Gastroesophageal sphincter (tissue), 3 donors: ENCODE measurements around the gene DENND6B.

Source experiments
- EP300 ChIP-seq: sonication (generic); formaldehyde crosslinking; IDR thresholded peaks from one replicate; pipeline ENCODE4 v1.6.1; 2017; ENCODE audit warnings: antibody characterized with exemption, mild to moderate bottlenecking
- POLR2A ChIP-seq, 2 donors: fragments of 450-650 bp; IDR thresholded peaks; one replicate each; pipeline ENCODE4 v1.6.1; 2017; ENCODE audit warnings: antibody characterized with exemption in 2 of 2, mild to moderate bottlenecking in 2 of 2, moderate library complexity in 1 of 2
- POLR2AphosphoS5 ChIP-seq: sonication (generic); formaldehyde crosslinking; IDR thresholded peaks from one replicate; pipeline ENCODE4 v1.6.1; 2017; ENCODE audit warnings: antibody characterized with exemption
- TF ChIP-seq, protein P1 (sequence below), 4 experiments: fragments of 200-600 bp in 2 of 4; fragments of 450-650 bp in 2 of 4; sonication (generic) in 1 of 4; IDR thresholded peaks; one replicate each; pipeline ENCODE4 v1.5.1; 2017 to 2019; ENCODE audit warnings: antibody characterized with exemption in 4 of 4, mild to moderate bottlenecking in 2 of 4, moderate library complexity in 2 of 4

DNA sequence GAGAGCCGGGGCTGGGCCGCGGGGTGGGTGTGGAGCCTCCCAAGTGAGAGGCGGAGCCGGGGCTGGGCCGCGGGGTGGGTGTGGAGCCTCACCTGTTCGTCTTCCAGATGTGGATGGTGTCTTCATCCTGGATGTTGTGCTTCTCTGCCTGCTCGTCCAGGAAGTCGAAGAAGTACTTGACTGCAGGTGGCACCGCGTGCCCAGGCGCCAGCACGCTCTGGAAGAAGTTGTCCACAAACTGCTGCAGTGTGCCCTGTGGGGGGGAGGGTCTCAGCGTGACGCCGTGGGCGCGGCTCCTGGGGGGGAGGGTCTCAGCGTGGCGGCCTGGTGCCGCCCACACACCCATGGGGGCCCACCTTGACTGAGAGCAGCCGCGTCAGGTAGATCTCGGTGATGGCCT is 49.1 kb downstream of the DENND6B start:
- TF ChIP-seq, protein P1, sequence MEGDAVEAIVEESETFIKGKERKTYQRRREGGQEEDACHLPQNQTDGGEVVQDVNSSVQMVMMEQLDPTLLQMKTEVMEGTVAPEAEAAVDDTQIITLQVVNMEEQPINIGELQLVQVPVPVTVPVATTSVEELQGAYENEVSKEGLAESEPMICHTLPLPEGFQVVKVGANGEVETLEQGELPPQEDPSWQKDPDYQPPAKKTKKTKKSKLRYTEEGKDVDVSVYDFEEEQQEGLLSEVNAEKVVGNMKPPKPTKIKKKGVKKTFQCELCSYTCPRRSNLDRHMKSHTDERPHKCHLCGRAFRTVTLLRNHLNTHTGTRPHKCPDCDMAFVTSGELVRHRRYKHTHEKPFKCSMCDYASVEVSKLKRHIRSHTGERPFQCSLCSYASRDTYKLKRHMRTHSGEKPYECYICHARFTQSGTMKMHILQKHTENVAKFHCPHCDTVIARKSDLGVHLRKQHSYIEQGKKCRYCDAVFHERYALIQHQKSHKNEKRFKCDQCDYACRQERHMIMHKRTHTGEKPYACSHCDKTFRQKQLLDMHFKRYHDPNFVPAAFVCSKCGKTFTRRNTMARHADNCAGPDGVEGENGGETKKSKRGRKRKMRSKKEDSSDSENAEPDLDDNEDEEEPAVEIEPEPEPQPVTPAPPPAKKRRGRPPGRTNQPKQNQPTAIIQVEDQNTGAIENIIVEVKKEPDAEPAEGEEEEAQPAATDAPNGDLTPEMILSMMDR (IDR thresholded peaks at IDR 0.05) = no peak
- TF ChIP-seq POLR2A (IDR thresholded peaks at IDR 0.05) (no peak), EP300 (no peak), POLR2AphosphoS5 (no peak)
